Activated gamma-delta T cell (primary cell): Measurements from ENCODE around the gene GANAB.
A peak's percentile ranks its signal among the peaks of the same experiment; 100 is the strongest.
"Not testable (repeated sequence)": the region's sequence is repeated elsewhere in the genome, so short reads cannot be mapped to it uniquely, and the experiment has no call there.

Source experiments
- DNase-seq: peaks from one replicate; lab custom pipeline; 2025; lab: John Stamatoyannopoulos, UW

GANAB gene

DNA sequence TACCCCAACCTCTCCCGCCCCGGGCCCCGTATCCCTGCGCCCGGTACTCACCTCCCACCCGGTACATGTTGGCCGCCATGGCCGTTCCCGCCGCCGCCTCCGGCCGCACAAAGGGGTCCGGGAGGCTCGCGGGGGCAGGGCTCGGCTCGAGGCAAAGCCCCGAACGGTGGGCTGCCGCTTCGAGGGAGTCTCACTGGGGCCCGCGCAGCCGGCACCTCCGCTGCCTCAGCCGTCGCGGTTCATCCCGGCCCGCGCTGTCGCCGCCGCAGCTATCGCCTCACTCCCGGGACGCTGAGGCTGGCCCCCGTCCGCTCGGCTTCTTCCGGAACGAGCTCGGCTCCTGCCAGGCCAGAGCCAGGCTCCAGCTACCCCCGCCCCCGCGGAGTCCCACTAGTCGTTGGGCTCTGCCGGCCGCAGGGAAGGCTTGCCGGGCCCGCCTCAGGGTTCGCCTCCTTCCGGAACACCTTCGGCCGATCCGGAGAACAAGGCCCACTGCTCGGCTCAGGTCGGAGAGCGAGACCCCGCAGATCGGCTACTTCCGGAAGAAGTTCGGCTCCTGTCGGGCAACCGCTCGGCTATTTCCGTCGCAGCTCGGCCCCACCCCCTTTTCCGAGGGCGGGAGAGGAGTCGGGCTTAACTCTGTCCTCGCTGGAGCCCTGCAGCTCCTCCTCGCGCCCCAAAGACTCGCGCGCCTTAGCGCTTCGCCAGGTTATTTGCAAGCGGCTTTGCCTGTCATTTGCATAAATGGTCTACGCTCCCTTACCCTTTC is 44.9 kb downstream of the GANAB start, which contains the start of gene MTA2:
TSS of gene MTA2 (minus strand) at position 494 of the 769 bp plus-strand sequence. CDS start at position 79, 415 bp downstream.
- peak; percentile 92 for DNase-seq

GRCh38 chr11:62601122-62601371 is 45.4 kb downstream of the GANAB start:
- DNase-seq: peak; percentile 49

GRCh38 chr11:62600367-62601121 is 45.9 kb downstream of the GANAB start:
- DNase-seq: no peak

GRCh38 chr11:62599901-62600300 is 46.5 kb downstream of the GANAB start:
- DNase-seq: no peak

- DNase-seq: peak; percentile 27
Observed at GRCh38 chr11:62599069-62599696, 47.2 kb downstream of the GANAB start.

GRCh38 chr11:62595124-62595523 is 51.3 kb downstream of the GANAB start:
- no peak for DNase-seq

DNA sequence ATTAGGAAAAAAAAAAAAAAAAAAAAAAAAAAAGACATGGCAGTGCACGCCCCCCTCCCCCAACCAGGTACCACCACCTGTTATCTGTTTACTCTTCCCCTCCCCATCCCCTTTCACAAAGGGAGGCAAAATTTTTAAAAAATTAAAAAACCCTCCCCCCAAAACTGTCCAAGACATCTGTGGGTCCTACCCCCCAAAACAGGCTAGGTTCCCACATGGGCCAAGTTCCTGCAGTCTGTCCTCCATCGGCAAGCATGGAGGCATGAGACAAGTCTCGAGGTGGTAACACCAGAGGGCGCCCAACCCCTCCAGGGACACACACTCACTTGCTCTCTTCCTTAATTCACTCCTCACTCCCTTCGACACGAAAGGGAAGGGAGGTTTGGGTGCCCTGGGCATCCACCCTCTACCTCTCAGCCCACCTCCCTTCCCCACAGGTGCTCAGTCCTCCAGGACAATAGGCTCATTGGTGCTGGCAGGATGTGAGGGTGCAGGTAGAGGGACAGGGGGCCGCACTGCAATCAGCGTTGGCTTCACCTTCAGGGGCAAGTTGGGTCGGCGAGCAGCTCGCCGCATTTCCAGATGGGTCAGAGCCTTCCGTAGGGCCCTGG is 52.9 kb downstream of the GANAB start:
- no peak for DNase-seq

- no peak for DNase-seq
Observed at GRCh38 chr11:62592989-62593421, 53.4 kb downstream of the GANAB start.

- DNase-seq: no peak
Observed at GRCh38 chr11:62592146-62592815, 54.1 kb downstream of the GANAB start.

DNA sequence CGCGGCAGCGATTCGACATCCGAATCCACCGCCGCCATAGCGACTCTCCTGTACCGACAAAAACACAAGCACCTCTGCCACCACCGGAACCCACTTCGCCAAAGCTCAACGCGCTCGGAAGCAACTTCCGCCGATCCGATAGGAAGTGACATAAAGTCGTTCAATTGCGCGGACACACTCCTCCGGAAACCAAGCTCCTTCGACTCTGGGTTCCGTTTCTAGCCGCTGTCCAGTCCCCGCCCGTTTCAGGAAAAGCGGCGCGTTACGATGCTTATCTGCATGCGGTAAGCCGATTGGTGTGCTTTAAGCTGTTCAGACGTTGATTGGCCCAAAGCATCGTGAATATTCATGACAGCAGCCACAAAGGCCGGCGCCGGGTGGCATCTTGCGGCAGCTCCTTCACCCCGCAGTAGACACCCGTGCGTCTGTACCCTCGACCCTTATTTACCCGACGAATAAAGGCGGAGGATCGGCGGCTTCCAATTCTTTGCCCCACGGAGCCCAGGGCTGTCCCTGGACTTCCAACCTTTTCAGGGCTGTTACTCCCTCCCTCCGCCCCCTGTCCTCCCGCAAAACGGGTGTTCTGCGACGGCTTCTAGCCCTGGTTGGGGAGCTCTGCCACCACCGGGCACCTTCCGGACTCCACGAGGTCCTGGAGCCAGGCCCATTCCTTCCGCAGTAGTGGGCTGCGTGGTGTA is 54.8 kb downstream of the GANAB start, which contains the start of gene TUT1:
TSS of gene TUT1 (minus strand) at position 76 of the 698 bp plus-strand sequence. CDS start at position 38, 38 bp downstream.
- peak; percentile 72 for DNase-seq

GRCh38 chr11:62588966-62589637 is 57.3 kb downstream of the GANAB start:
- DNase-seq: no peak

GRCh38 chr11:62585356-62585755 is 61.1 kb downstream of the GANAB start:
- DNase-seq: not testable (repeated sequence)

DNA sequence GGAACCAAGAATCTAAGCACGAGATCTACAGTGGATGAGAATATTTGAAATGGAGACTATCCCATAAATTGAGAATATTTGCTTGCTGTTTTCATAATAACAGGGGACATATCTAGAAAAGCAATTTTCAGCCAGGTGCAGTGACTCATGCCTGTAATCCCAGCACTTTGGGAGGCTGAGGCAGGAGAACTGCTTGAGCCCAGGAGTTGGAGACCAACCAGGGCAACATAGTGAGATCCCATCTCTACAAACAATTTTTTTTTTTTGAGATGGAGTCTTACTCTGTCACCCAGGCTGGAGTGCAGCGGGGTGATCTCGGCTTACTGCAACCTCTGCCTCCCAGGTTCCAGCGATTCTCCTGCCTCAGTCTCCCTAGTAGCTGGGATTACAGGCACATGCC is 64.7 kb downstream of the GANAB start:
- DNase-seq: not testable (repeated sequence)

- DNase-seq: no peak
Observed at GRCh38 chr11:62580959-62581715, 65.3 kb downstream of the GANAB start.

GRCh38 chr11:62579252-62579651 is 67.2 kb downstream of the GANAB start:
- no peak for DNase-seq

DNA sequence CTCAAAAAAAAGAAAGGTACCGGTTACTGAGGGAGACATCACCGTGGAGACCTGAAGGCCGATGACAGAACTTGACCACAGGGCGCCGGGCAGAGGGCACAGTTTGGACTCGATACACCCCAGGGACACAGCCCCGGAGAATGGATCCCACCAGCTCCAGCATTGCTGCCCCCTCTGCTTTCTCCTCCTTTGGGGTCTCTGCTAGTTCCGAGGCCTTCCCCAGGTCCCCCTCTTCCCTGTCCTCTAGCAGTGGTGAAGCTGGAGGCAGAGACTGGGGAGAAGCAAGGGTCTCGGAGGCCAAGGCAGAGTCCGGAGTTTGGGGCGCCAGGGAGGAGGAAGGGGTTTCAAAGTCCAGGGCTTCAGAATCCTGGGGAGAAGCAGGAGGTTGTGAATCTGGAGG is 67.9 kb downstream of the GANAB start:
- DNase-seq: no peak

DNA sequence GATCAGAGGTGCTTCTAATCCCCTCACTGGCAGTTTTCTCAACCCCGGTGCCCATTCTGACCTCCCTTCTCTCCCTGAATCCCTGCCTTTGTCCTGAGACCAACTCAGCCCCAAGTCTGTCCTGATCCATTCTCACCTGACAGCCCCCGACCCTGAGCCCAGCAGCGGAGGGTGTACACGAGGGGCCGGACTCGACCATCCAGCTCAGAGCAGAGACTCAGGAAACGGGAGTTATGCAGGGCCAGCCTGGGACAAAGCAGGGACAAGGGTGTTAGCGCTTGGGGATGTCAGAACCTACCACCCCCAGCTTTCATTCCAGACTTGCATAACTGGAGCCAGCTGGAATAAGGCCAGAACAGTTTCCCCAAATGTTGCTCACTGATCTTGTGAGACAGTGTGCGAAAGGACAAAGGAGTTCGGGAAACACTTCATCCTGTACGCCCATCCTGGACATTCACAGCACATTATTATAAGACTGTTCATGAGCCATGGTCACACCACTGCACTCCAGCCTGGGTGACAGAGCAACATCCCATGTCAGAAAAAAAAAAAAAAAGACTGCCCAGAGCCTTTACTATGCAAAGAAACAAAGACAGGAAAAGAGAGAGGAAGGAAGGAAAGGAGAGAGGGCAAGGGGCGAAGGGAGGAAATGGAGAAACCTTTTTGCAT is 69.2 kb downstream of the GANAB start:
- no peak for DNase-seq

GRCh38 chr11:62575837-62576236 is 70.6 kb downstream of the GANAB start:
- no peak for DNase-seq

DNA sequence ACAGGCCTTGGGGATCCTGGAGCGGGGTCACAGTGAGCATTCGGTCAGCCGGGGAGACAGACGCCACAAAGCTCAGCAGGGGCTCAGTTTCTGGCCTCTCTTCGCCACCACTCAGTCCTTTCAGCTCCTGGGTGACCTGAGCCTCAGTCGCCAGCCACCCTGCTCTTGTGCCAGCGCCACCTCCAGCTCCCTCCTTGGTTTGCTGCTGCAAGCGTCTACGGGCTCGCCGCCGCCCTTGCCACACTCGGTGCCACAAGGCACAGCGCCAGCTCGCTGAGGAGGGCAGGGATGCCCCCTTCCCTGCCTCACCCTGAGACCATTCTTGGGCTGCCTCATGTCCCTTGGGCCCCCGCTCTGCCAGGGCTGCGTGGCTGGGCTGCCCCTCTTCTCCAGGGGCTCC is 71.3 kb downstream of the GANAB start:
- no peak for DNase-seq
